ENCODE measurements around the gene TP53I3. TPM values are rescaled to one million over a fixed set of nuclear protein-coding genes. Genes with fewer than 3 reads are reported as not detected.

The TP53I3 gene
- total and polyA plus RNA-seq, 2 donors (not counting 3 experiments of a cell fraction or from before 2014, with no cell fraction given): 94.2 to 116 TPM

- ChIA-PET CTCF (interaction anchor here (0.6 to 3.5 kb wide), 39 partner anchors 7 to 744 kb away, joined by 3 to 68 read pairs (median 5); partner anchors contain the start of genes ATAD2B, FAM228B, FKBP1B and PFN4), POLR2A (interaction anchor here (0.8 to 1.3 kb wide), 6 partner anchors 8 to 259 kb away, joined by 3 to 13 read pairs (median 6); partner anchors contain the start of genes ATAD2B, SF3B6 and WDCP)
- peaks cover 16% of the 10 kb centered on the region for H3K4me1 ChIP-seq (ENCODE audit: control insufficient read depth, extremely low read depth, insufficient read depth, low read length)
- DNase-seq (ENCODE audit: low read depth, low spot score) (peak; percentile 85), FAIRE-seq (no peak)
- H3K36me3 ChIP-seq (ENCODE audit: control insufficient read depth in 2 of 2, extremely low read depth in 1 of 2, insufficient read depth in 2 of 2, low read length in 2 of 2): peaks cover 7 to 16% of the 10 kb centered on the region in 2 experiments
- peak overlapping the region; percentile 32 for H2AFZ ChIP-seq (ENCODE audit: low read depth, low read length)
- TF ChIP-seq POLR2A (IDR thresholded peaks at IDR 0.05; ENCODE audit: low read depth, low read length) (peak; percentile 48), JUN (IDR thresholded peaks at IDR 0.05; ENCODE audit: borderline replicate concordance, insufficient read depth, insufficient read length, low read depth) (no peak)
- intact Hi-C loops (cut with micrococcal nuclease): loop anchor here (1.0 to 5.0 kb wide), 10 partner anchors 7 to 299 kb away; partner anchors contain the start of genes ATAD2B, FAM228B, PFN4 and SF3B6
- peak overlapping the region; percentile 14 for H3K27ac ChIP-seq (ENCODE audit: insufficient read depth, low read depth, low read length)
- H3K9me3 ChIP-seq (replicated peaks; ENCODE audit: control insufficient read depth, insufficient read depth, low read length): no peaks in the 10 kb centered on the region
- BruUV-seq (replicated peaks): TSS peak; percentile 36
- no peaks in the 10 kb centered on the region for H4K20me1 ChIP-seq (replicated peaks; ENCODE audit: control insufficient read depth, extremely low read depth, insufficient read depth, low read length)
- no peaks in the 10 kb centered on the region for H3K9me1 ChIP-seq (replicated peaks; ENCODE audit: control insufficient read depth, extremely low read depth, insufficient read depth, low read length)
- peaks cover 6% of the 10 kb centered on the region for H3K79me2 ChIP-seq (ENCODE audit: control insufficient read depth, insufficient read depth, low read length)
- H3K4me3 ChIP-seq (replicated peaks in 1 of 3; ENCODE audit: insufficient read depth in 1 of 3, low read depth in 1 of 3, low read length in 3 of 3): peak overlapping the region; percentile 22 to 85 (median 53)
- H3K27me3 ChIP-seq (ENCODE audit: control insufficient read depth in 2 of 2, insufficient read depth in 2 of 2, low read length in 2 of 2): no peaks in the 10 kb centered on the region
- peak overlapping the region; percentile 66 for H3K9ac ChIP-seq (replicated peaks; ENCODE audit: extremely low read depth, insufficient read depth, low read length)
- peak overlapping the region; percentile 57 for H3K4me2 ChIP-seq (ENCODE audit: insufficient read depth, low read length)
- dilution Hi-C loops (cut with MboI; ENCODE audit: extremely low pct_ligation_motif_present, low sequenced_read_pairs): no loop called here
Observed at GRCh38 chr2:24083567-24084385, 858 bp downstream of the TP53I3 start.

- dilution Hi-C loops (cut with MboI; ENCODE audit: extremely low pct_ligation_motif_present, low sequenced_read_pairs) (no loop called here), intact Hi-C loops (cut with micrococcal nuclease) (loop anchor here (5.0 kb wide), 1 partner anchor 284 kb away; no protein-coding TSS in a partner anchor)
- H3K27ac ChIP-seq (ENCODE audit: insufficient read depth, low read depth, low read length): peak overlapping the region; percentile 14
- POLR2A ChIA-PET: interaction anchor here (0.8 to 1.3 kb wide), 4 partner anchors 32 to 258 kb away, joined by 3 to 13 read pairs (median 5); partner anchors contain the start of genes ATAD2B and WDCP
- H3K36me3 ChIP-seq (ENCODE audit: control insufficient read depth in 2 of 2, extremely low read depth in 1 of 2, insufficient read depth in 2 of 2, low read length in 2 of 2): peaks cover 7 to 16% of the 10 kb centered on the region in 2 experiments
- H3K4me2 ChIP-seq (ENCODE audit: insufficient read depth, low read length): peak overlapping the region; percentile 57
- CTCF ChIA-PET: interaction anchor here (0.6 to 3.5 kb wide), 17 partner anchors 10 to 297 kb away, joined by 3 to 68 read pairs (median 5); partner anchors contain the start of genes ATAD2B, FAM228B, PFN4 and WDCP
- no peaks in the 10 kb centered on the region for H3K27me3 ChIP-seq (ENCODE audit: control insufficient read depth in 2 of 2, insufficient read depth in 2 of 2, low read length in 2 of 2)
- TF ChIP-seq MYC (IDR thresholded peaks at IDR 0.05; ENCODE audit: low read depth, low read length) (no peak), EZH2 (IDR thresholded peaks at IDR 0.05; ENCODE audit: borderline replicate concordance, low read depth, low read length, severe bottlenecking) (no peak), JUN (IDR thresholded peaks at IDR 0.05; ENCODE audit: borderline replicate concordance, insufficient read depth, insufficient read length, low read depth) (no peak), GATA2 (IDR thresholded peaks at IDR 0.05; ENCODE audit: insufficient read depth, insufficient read length, low read depth, low read length) (no peak), CTCF (IDR thresholded peaks at IDR 0.05; ENCODE audit: extremely low read depth in 1 of 2, insufficient read depth in 1 of 2, low read depth in 1 of 2, low read length in 2 of 2) (no peak), FOS (IDR thresholded peaks at IDR 0.05; ENCODE audit: borderline replicate concordance, insufficient read depth, low read length) (no peak), POLR2AphosphoS5 (IDR thresholded peaks at IDR 0.05; ENCODE audit: insufficient read depth, low read depth, low read length) (no peak), POLR2A (IDR thresholded peaks at IDR 0.05; ENCODE audit: low read depth, low read length) (no peak)
- TF ChIP-seq, protein P1, sequence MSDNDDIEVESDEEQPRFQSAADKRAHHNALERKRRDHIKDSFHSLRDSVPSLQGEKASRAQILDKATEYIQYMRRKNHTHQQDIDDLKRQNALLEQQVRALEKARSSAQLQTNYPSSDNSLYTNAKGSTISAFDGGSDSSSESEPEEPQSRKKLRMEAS (IDR thresholded peaks at IDR 0.05; ENCODE audit: insufficient read depth, insufficient read length): no peak
- no peaks in the 10 kb centered on the region for H3K9me1 ChIP-seq (replicated peaks; ENCODE audit: control insufficient read depth, extremely low read depth, insufficient read depth, low read length)
- H3K4me3 ChIP-seq (replicated peaks in 1 of 3; ENCODE audit: insufficient read depth in 1 of 3, low read depth in 1 of 3, low read length in 3 of 3): peak overlapping the region in 2 of 3 experiments; percentile 53 to 85
- peaks cover 6% of the 10 kb centered on the region for H3K79me2 ChIP-seq (ENCODE audit: control insufficient read depth, insufficient read depth, low read length)
- H3K9ac ChIP-seq (replicated peaks; ENCODE audit: extremely low read depth, insufficient read depth, low read length): peak overlapping the region; percentile 66
- no TSS peak for BruUV-seq (replicated peaks)
- no peak overlapping the region for H2AFZ ChIP-seq (ENCODE audit: low read depth, low read length)
- H4K20me1 ChIP-seq (replicated peaks; ENCODE audit: control insufficient read depth, extremely low read depth, insufficient read depth, low read length): no peaks in the 10 kb centered on the region
- no peaks in the 10 kb centered on the region for H3K9me3 ChIP-seq (replicated peaks; ENCODE audit: control insufficient read depth, insufficient read depth, low read length)
- H3K4me1 ChIP-seq (ENCODE audit: control insufficient read depth, extremely low read depth, insufficient read depth, low read length): peaks cover 16% of the 10 kb centered on the region
- DNase-seq (ENCODE audit: low read depth, low spot score) (no peak), FAIRE-seq (no peak)
Observed at GRCh38 chr2:24082787-24083566, 1.7 kb downstream of the TP53I3 start.
